ENCODE data around the gene INTS2.
"Not testable (repeated sequence)": the region's sequence is repeated elsewhere in the genome, so short reads cannot be mapped to it uniquely, and the experiment has no call there.

The INTS2 gene

GRCh38 chr17:61894310-61894709 lies 33.5 kb downstream of the INTS2 start:
- H3K27ac ChIP-seq (ENCODE audit: low read depth, low read length, severe bottlenecking); H3K4me3 ChIP-seq (ENCODE audit: extremely low read depth, insufficient read depth, low read length, poor library complexity, severe bottlenecking); H3K9me3 ChIP-seq (ENCODE audit: control insufficient read depth, low read length); H3K4me1 ChIP-seq (ENCODE audit: control insufficient read depth, insufficient read depth, low read length, poor library complexity, severe bottlenecking): not testable (repeated sequence)
- H3K36me3 ChIP-seq (ENCODE audit: control insufficient read depth, insufficient read depth, low read length): peaks cover 40% of the 10 kb centered on the region
- WGBS, 2 experiments (ENCODE audit: insufficient coverage in 2 of 2): 100% methylated on average over 1 of the region's 5 CpGs; no CpG with 5 or more reads in 1 of the 2 experiments

- WGBS, 2 experiments (ENCODE audit: insufficient coverage in 2 of 2): 100% methylated on average over 2 of the region's 6 CpGs; no CpG with 5 or more reads in 1 of the 2 experiments
- not testable (repeated sequence) for H3K27ac ChIP-seq (ENCODE audit: low read depth, low read length, severe bottlenecking); H3K4me1 ChIP-seq (ENCODE audit: control insufficient read depth, insufficient read depth, low read length, poor library complexity, severe bottlenecking); H3K4me3 ChIP-seq (ENCODE audit: extremely low read depth, insufficient read depth, low read length, poor library complexity, severe bottlenecking); H3K9me3 ChIP-seq (ENCODE audit: control insufficient read depth, low read length)
- peaks cover 45% of the 10 kb centered on the region for H3K36me3 ChIP-seq (ENCODE audit: control insufficient read depth, insufficient read depth, low read length)
Measured at GRCh38 chr17:61887733-61888132, 40.0 kb downstream of the INTS2 start.

GRCh38 chr17:61885865-61886264 lies 41.9 kb downstream of the INTS2 start:
- H3K9me3 ChIP-seq (ENCODE audit: control insufficient read depth, low read length); H3K27ac ChIP-seq (ENCODE audit: low read depth, low read length, severe bottlenecking); H3K4me1 ChIP-seq (ENCODE audit: control insufficient read depth, insufficient read depth, low read length, poor library complexity, severe bottlenecking); H3K4me3 ChIP-seq (ENCODE audit: extremely low read depth, insufficient read depth, low read length, poor library complexity, severe bottlenecking): not testable (repeated sequence)
- H3K36me3 ChIP-seq (ENCODE audit: control insufficient read depth, insufficient read depth, low read length): peaks cover 45% of the 10 kb centered on the region
- WGBS, 2 experiments (ENCODE audit: insufficient coverage in 2 of 2): 85 to 97% methylated on average over 4 of the region's 8 CpGs

GRCh38 chr17:61884864-61885263 lies 42.9 kb downstream of the INTS2 start:
- peaks cover 43% of the 10 kb centered on the region for H3K36me3 ChIP-seq (ENCODE audit: control insufficient read depth, insufficient read depth, low read length)
- 100% methylated on average over 2 of the region's 3 CpGs; no CpG with 5 or more reads in 1 of the 2 experiments for WGBS, 2 experiments (ENCODE audit: insufficient coverage in 2 of 2)
- no peak overlapping the region for H3K27ac ChIP-seq (ENCODE audit: low read depth, low read length, severe bottlenecking)
- H3K9me3 ChIP-seq (ENCODE audit: control insufficient read depth, low read length): no peaks in the 10 kb centered on the region
- no peaks in the 10 kb centered on the region for H3K4me1 ChIP-seq (ENCODE audit: control insufficient read depth, insufficient read depth, low read length, poor library complexity, severe bottlenecking)
- no peak overlapping the region for H3K4me3 ChIP-seq (ENCODE audit: extremely low read depth, insufficient read depth, low read length, poor library complexity, severe bottlenecking)

GRCh38 chr17:61880589-61881102 lies 47.1 kb downstream of the INTS2 start:
- Histone ChIP-seq H3K9me3 (ENCODE audit: control insufficient read depth, low read length) (no peaks in the 10 kb centered on the region), H3K27ac (ENCODE audit: low read depth, low read length, severe bottlenecking) (no peak overlapping the region), H3K4me3 (ENCODE audit: extremely low read depth, insufficient read depth, low read length, poor library complexity, severe bottlenecking) (no peak overlapping the region), H3K36me3 (ENCODE audit: control insufficient read depth, insufficient read depth, low read length) (peaks cover 42% of the 10 kb centered on the region), H3K4me1 (ENCODE audit: control insufficient read depth, insufficient read depth, low read length, poor library complexity, severe bottlenecking) (no peaks in the 10 kb centered on the region)
- WGBS, 2 experiments (ENCODE audit: insufficient coverage in 2 of 2): no CpG with 5 or more reads among the region's 4 CpGs

GRCh38 chr17:61878984-61879612 lies 48.7 kb downstream of the INTS2 start:
- peaks cover 38% of the 10 kb centered on the region for H3K36me3 ChIP-seq (ENCODE audit: control insufficient read depth, insufficient read depth, low read length)
- WGBS, 2 experiments (ENCODE audit: insufficient coverage in 2 of 2): 93 to 95% methylated on average over 2 to 3 of the region's 3 CpGs
- no peaks in the 10 kb centered on the region for H3K9me3 ChIP-seq (ENCODE audit: control insufficient read depth, low read length)
- H3K4me3 ChIP-seq (ENCODE audit: extremely low read depth, insufficient read depth, low read length, poor library complexity, severe bottlenecking): no peak overlapping the region
- no peaks in the 10 kb centered on the region for H3K4me1 ChIP-seq (ENCODE audit: control insufficient read depth, insufficient read depth, low read length, poor library complexity, severe bottlenecking)
- H3K27ac ChIP-seq (ENCODE audit: low read depth, low read length, severe bottlenecking): no peak overlapping the region

- H3K9me3 ChIP-seq (ENCODE audit: control insufficient read depth, low read length): no peaks in the 10 kb centered on the region
- WGBS, 2 experiments (ENCODE audit: insufficient coverage in 2 of 2): 100% methylated on average over 1 of the region's 2 CpGs
- H3K4me3 ChIP-seq (ENCODE audit: extremely low read depth, insufficient read depth, low read length, poor library complexity, severe bottlenecking): no peak overlapping the region
- no peak overlapping the region for H3K27ac ChIP-seq (ENCODE audit: low read depth, low read length, severe bottlenecking)
- no peaks in the 10 kb centered on the region for H3K4me1 ChIP-seq (ENCODE audit: control insufficient read depth, insufficient read depth, low read length, poor library complexity, severe bottlenecking)
- peaks cover 35% of the 10 kb centered on the region for H3K36me3 ChIP-seq (ENCODE audit: control insufficient read depth, insufficient read depth, low read length)
Measured at GRCh38 chr17:61878520-61878919, 49.3 kb downstream of the INTS2 start.

GRCh38 chr17:61877837-61878236 lies 49.9 kb downstream of the INTS2 start:
- H3K27ac ChIP-seq (ENCODE audit: low read depth, low read length, severe bottlenecking): no peak overlapping the region
- H3K4me1 ChIP-seq (ENCODE audit: control insufficient read depth, insufficient read depth, low read length, poor library complexity, severe bottlenecking): no peaks in the 10 kb centered on the region
- 94 to 100% methylated on average over 1 to 2 of the region's 2 CpGs for WGBS, 2 experiments (ENCODE audit: insufficient coverage in 2 of 2)
- H3K4me3 ChIP-seq (ENCODE audit: extremely low read depth, insufficient read depth, low read length, poor library complexity, severe bottlenecking): no peak overlapping the region
- peaks cover 30% of the 10 kb centered on the region for H3K36me3 ChIP-seq (ENCODE audit: control insufficient read depth, insufficient read depth, low read length)
- no peaks in the 10 kb centered on the region for H3K9me3 ChIP-seq (ENCODE audit: control insufficient read depth, low read length)

GRCh38 chr17:61875804-61876203 lies 52.0 kb downstream of the INTS2 start:
- no peaks in the 10 kb centered on the region for H3K4me1 ChIP-seq (ENCODE audit: control insufficient read depth, insufficient read depth, low read length, poor library complexity, severe bottlenecking)
- H3K27ac ChIP-seq (ENCODE audit: low read depth, low read length, severe bottlenecking): no peak overlapping the region
- WGBS, 2 experiments (ENCODE audit: insufficient coverage in 2 of 2): 81 to 100% methylated on average over 3 of the region's 3 CpGs
- H3K36me3 ChIP-seq (ENCODE audit: control insufficient read depth, insufficient read depth, low read length): peaks cover 41% of the 10 kb centered on the region
- no peaks in the 10 kb centered on the region for H3K9me3 ChIP-seq (ENCODE audit: control insufficient read depth, low read length)
- H3K4me3 ChIP-seq (ENCODE audit: extremely low read depth, insufficient read depth, low read length, poor library complexity, severe bottlenecking): no peak overlapping the region

- WGBS, 2 experiments (ENCODE audit: insufficient coverage in 2 of 2): no CpG with 5 or more reads among the region's 1 CpG
- H3K9me3 ChIP-seq (ENCODE audit: control insufficient read depth, low read length): no peaks in the 10 kb centered on the region
- H3K4me1 ChIP-seq (ENCODE audit: control insufficient read depth, insufficient read depth, low read length, poor library complexity, severe bottlenecking): no peaks in the 10 kb centered on the region
- H3K27ac ChIP-seq (ENCODE audit: low read depth, low read length, severe bottlenecking): no peak overlapping the region
- H3K36me3 ChIP-seq (ENCODE audit: control insufficient read depth, insufficient read depth, low read length): peaks cover 46% of the 10 kb centered on the region
- H3K4me3 ChIP-seq (ENCODE audit: extremely low read depth, insufficient read depth, low read length, poor library complexity, severe bottlenecking): no peak overlapping the region
Measured at GRCh38 chr17:61875285-61875684, 52.5 kb downstream of the INTS2 start.

GRCh38 chr17:61874075-61874474 lies 53.7 kb downstream of the INTS2 start:
- Histone ChIP-seq H3K36me3 (ENCODE audit: control insufficient read depth, insufficient read depth, low read length) (peaks cover 41% of the 10 kb centered on the region), H3K9me3 (ENCODE audit: control insufficient read depth, low read length) (no peaks in the 10 kb centered on the region), H3K4me1 (ENCODE audit: control insufficient read depth, insufficient read depth, low read length, poor library complexity, severe bottlenecking) (no peaks in the 10 kb centered on the region), H3K27ac (ENCODE audit: low read depth, low read length, severe bottlenecking) (no peak overlapping the region), H3K4me3 (ENCODE audit: extremely low read depth, insufficient read depth, low read length, poor library complexity, severe bottlenecking) (no peak overlapping the region)
- WGBS, 2 experiments (ENCODE audit: insufficient coverage in 2 of 2): 93 to 100% methylated on average over 1 to 2 of the region's 2 CpGs
